Activated CD8-positive, alpha-beta memory T cell treated with anti-CD3 and anti-CD28 coated beads, Interleukin-2, amount 50 U/mL, for 1 hour (primary cell): ENCODE results near the gene GCNT4.

Source experiments
- DNase-seq: peaks from one replicate; pipeline ENCODE4 v3.0.0-alpha.2; 2020; ENCODE audit errors: extremely low read depth

Gene GCNT4

GRCh38 chr5:75016896-75017295 lies 35.5 kb downstream of the GCNT4 start:
- DNase-seq: no peak

GRCh38 chr5:75012748-75013147 lies 39.6 kb downstream of the GCNT4 start:
- DNase-seq: no peak

- no peak for DNase-seq
Observed at GRCh38 chr5:75010838-75011237, 41.5 kb downstream of the GCNT4 start.

DNA sequence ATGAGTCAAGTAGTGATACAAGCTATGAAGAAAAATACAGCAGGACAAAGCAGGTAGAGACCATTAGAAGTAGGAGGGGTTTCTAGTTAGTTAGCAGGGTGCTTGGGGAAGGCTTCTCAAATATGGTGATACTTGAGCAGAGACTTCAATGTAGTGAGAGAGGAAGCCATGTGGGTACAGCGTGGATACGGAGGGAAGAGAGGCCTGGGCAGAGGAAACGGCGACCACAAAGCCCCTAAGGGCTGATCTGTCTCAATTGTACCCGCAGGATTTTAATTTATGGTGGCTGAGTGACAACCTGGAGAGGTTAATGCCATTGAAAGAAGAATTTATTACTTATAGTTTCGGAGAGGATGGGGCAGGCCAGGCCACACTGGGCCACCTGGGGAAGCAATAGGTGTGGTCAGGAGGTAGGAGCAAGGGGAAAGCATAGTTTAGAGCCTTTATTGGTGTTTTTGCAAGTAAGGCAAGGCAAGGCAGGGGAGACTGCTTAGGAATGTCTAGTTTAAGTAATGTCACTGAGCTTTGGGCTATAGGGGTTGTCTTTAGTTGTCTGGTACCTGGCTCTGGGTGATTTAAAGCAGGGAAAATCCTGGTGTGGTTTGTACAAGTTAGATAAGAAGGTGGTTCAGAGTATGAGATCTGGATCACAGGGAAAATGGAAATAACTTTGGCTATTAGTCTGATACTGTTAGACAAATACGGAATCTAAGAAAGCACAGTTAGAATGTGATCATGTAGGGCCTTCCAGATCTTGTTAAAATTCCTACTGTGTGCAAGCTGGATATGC lies 42.6 kb downstream of the GCNT4 start:
- DNase-seq: no peak

GRCh38 chr5:75006865-75007822 lies 45.2 kb downstream of the GCNT4 start:
- DNase-seq: no peak

GRCh38 chr5:75005561-75005960 lies 46.8 kb downstream of the GCNT4 start:
- DNase-seq: no peak
